MM.1S (cell line): ENCODE measurements around the gene HTR7.

Experiments used
- DNase-seq: peaks from one replicate; pipeline ENCODE4 v3.0.0-alpha.2; 2015
- H2AFZ ChIP-seq: fragments of 300-600 bp; sonication (generic); 2 replicates; pipeline ENCODE4 v1.6.0; 2016; ENCODE audit warnings: antibody characterized with exemption, low read length
- H3F3A ChIP-seq: fragments of 300-600 bp; sonication (generic); 2 replicates; pipeline ENCODE4 v1.6.1; 2016; ENCODE audit warnings: mild to moderate bottlenecking, antibody characterized with exemption, low read length, moderate library complexity, mixed read lengths; ENCODE audit not compliant: insufficient read depth
- H3K27ac ChIP-seq: fragments of 300-600 bp; sonication (generic); 2 replicates; pipeline ENCODE4 v1.5.1; 2016; ENCODE audit warnings: mild to moderate bottlenecking, low read length
- H3K27me3 ChIP-seq: fragments of 300-600 bp; sonication (generic); replicated peaks from 2 replicates; pipeline ENCODE4 v1.6.0; 2016; ENCODE audit warnings: low read length; ENCODE audit not compliant: insufficient read depth
- H3K36me3 ChIP-seq: fragments of 300-600 bp; sonication (generic); replicated peaks from 2 replicates; pipeline ENCODE4 v1.6.1; 2016; ENCODE audit warnings: mild to moderate bottlenecking, low read length, mixed read lengths; ENCODE audit not compliant: insufficient read depth
- H3K4me1 ChIP-seq: fragments of 300-600 bp; sonication (generic); 2 replicates; pipeline ENCODE4 v1.6.1; 2016; ENCODE audit warnings: low read length, mixed read lengths
- H3K4me2 ChIP-seq: fragments of 300-600 bp; sonication (generic); 2 replicates; pipeline ENCODE4 v1.6.0; 2016; ENCODE audit warnings: low read depth, low read length
- H3K4me3 ChIP-seq: fragments of 300-600 bp; sonication (generic); 2 replicates; pipeline ENCODE4 v1.5.1; 2016; ENCODE audit warnings: low read length, mixed read lengths
- H3K79me2 ChIP-seq: fragments of 300-600 bp; sonication (generic); 2 replicates; pipeline ENCODE4 v1.6.1; 2016; ENCODE audit warnings: mixed run types, low read length, mixed read lengths
- H3K9ac ChIP-seq: fragments of 300-600 bp; sonication (generic); 2 replicates; pipeline ENCODE4 v1.6.1; 2016; ENCODE audit warnings: low read length, mixed read lengths
- H3K9me2 ChIP-seq: fragments of 300-600 bp; sonication (generic); replicated peaks from 2 replicates; pipeline ENCODE4 v1.6.1; 2016; ENCODE audit warnings: mild to moderate bottlenecking, low read length, mixed read lengths; ENCODE audit not compliant: insufficient read depth
- H3K9me3 ChIP-seq: fragments of 300-600 bp; sonication (generic); replicated peaks from 2 replicates; pipeline ENCODE4 v1.6.1; 2016; ENCODE audit warnings: mild to moderate bottlenecking, low read length, mixed read lengths; ENCODE audit not compliant: insufficient read depth
- H4K20me1 ChIP-seq: fragments of 300-600 bp; sonication (generic); 2 replicates; pipeline ENCODE4 v1.6.1; 2016; ENCODE audit warnings: mild to moderate bottlenecking, low read length, moderate library complexity, mixed read lengths; ENCODE audit not compliant: insufficient read depth
- CTCF ChIP-seq: fragments of 300-600 bp; sonication (generic); IDR thresholded peaks from 2 replicates; pipeline ENCODE4 v1.5.1; 2016; ENCODE audit warnings: antibody characterized with exemption, low read length, mixed read lengths
- EZH2 ChIP-seq: fragments of 300-600 bp; sonication (generic); optimal IDR thresholded peaks from 2 replicates; pipeline ENCODE3; 2017; ENCODE audit warnings: low read depth, mild to moderate bottlenecking, antibody characterized with exemption, low read length, mixed read lengths
- EZH2phosphoT487 ChIP-seq: fragments of 300-600 bp; sonication (generic); IDR thresholded peaks from 2 replicates; pipeline ENCODE4 v1.6.1; 2018; ENCODE audit warnings: antibody characterized with exemption, low read length

HTR7 gene

GRCh38 chr10:90743291-90743690 is 114.5 kb downstream of the HTR7 start:
- no peaks in the 10 kb centered on the region for H3K9me3 ChIP-seq
- no peaks in the 10 kb centered on the region for H3K9me2 ChIP-seq
- H3K27ac ChIP-seq, result no peak overlapping the region
- H3K4me1 ChIP-seq, result 0 out of 2 replicates have a peak, but pooled peaks cover 9% of the 10 kb centered on the region
- H3K9ac ChIP-seq, result no peak overlapping the region
- no peaks in the 10 kb centered on the region for H3K79me2 ChIP-seq
- H3K4me2 ChIP-seq, result no peak overlapping the region
- H3K4me3 ChIP-seq, result no peak overlapping the region
- TF ChIP-seq EZH2, result no peak
- no peak for TF ChIP-seq EZH2phosphoT487
- no peak for TF ChIP-seq CTCF
- H4K20me1 ChIP-seq, result no peaks in the 10 kb centered on the region
- H3K27me3 ChIP-seq, result no peaks in the 10 kb centered on the region
- no peak overlapping the region for H2AFZ ChIP-seq
- no peaks in the 10 kb centered on the region for H3K36me3 ChIP-seq
- no peak for DNase-seq
- no peaks in the 10 kb centered on the region for H3F3A ChIP-seq

GRCh38 chr10:90741926-90742565 is 115.8 kb downstream of the HTR7 start:
- no peak overlapping the region for H3K27ac ChIP-seq
- H3K9me3 ChIP-seq, result no peaks in the 10 kb centered on the region
- H2AFZ ChIP-seq, result no peak overlapping the region
- no peak for DNase-seq
- H3K36me3 ChIP-seq, result no peaks in the 10 kb centered on the region
- no peaks in the 10 kb centered on the region for H3K79me2 ChIP-seq
- H3K4me1 ChIP-seq, result 0 out of 2 replicates have a peak, but pooled peaks cover 9% of the 10 kb centered on the region
- no peaks in the 10 kb centered on the region for H3K9me2 ChIP-seq
- no peaks in the 10 kb centered on the region for H3F3A ChIP-seq
- no peak overlapping the region for H3K4me3 ChIP-seq
- H3K9ac ChIP-seq, result no peak overlapping the region
- no peaks in the 10 kb centered on the region for H3K27me3 ChIP-seq
- no peaks in the 10 kb centered on the region for H4K20me1 ChIP-seq
- no peak overlapping the region for H3K4me2 ChIP-seq
- TF ChIP-seq EZH2phosphoT487, result no peak
- no peak for TF ChIP-seq EZH2
- no peak for TF ChIP-seq CTCF

- Histone ChIP-seq H3K27ac (no peak overlapping the region), H3F3A (no peaks in the 10 kb centered on the region), H3K9me3 (no peaks in the 10 kb centered on the region), H2AFZ (no peak overlapping the region), H3K4me2 (no peak overlapping the region), H3K27me3 (no peaks in the 10 kb centered on the region), H3K4me3 (no peak overlapping the region), H3K9me2 (no peaks in the 10 kb centered on the region), H3K79me2 (no peaks in the 10 kb centered on the region), H3K36me3 (no peaks in the 10 kb centered on the region), H3K9ac (no peak overlapping the region), H4K20me1 (no peaks in the 10 kb centered on the region), H3K4me1 (0 out of 2 replicates have a peak, but pooled peaks cover 3% of the 10 kb centered on the region)
- DNase-seq, result no peak
- TF ChIP-seq EZH2, result no peak
- TF ChIP-seq CTCF, result no peak
- no peak for TF ChIP-seq EZH2phosphoT487
Measured at GRCh38 chr10:90740265-90740664, 117.6 kb downstream of the HTR7 start.
